Activated CD4-positive, alpha-beta T cell treated with anti-CD3 and anti-CD28 coated beads for 1 hour (primary cell): ENCODE measurements around the gene VAC14.

Source experiments
- DNase-seq: peaks from one replicate; pipeline ENCODE4 v3.0.0-alpha.2; 2020

Gene VAC14

DNA sequence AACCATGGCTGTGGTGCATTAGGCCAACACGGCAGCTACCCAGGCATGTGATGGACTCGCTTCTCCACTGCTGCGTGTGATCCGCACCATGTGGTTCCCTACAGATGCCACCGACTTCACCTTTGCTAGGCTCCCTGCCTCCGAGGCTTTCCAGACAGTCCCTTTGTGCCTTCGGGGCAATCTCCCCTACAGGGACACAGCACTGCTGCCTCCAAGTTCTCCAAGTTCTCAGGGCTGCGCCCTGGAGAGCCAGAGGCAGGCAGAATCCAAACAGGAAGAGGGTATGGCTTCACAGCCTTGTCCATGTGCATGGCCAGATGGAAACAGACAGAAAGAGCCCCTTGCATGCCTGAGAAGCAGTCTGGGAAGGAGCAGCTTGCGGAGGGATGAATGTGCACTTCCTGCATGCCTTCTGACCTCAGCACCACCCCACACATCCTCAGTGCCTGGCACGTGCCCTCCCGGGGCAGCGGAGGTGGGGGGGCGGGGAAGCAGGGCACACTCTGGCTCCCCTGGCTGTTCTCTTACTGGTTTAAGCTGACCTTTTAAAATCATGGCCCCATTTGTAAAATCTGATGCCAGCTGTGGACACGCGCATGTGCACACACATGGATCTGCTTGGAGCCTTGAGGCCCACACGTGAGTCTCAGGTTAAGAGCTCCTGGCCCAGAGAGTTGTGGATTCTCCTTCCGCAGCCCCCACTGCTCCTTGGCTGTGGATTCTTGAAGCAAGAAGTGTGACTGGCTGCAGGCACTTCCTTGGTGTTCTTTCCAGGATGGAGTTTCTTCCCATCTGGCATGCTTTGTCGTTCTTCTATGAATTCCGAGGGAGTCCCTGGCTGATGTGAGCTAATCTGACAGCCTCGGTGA lies 59.8 kb downstream of the VAC14 start:
- no peak for DNase-seq

- no peak for DNase-seq
These were observed 60.6 kb downstream of the VAC14 start for GRCh38 chr16:70740174-70740913.

GRCh38 chr16:70739389-70739788 lies 61.6 kb downstream of the VAC14 start:
- DNase-seq: no peak

DNA sequence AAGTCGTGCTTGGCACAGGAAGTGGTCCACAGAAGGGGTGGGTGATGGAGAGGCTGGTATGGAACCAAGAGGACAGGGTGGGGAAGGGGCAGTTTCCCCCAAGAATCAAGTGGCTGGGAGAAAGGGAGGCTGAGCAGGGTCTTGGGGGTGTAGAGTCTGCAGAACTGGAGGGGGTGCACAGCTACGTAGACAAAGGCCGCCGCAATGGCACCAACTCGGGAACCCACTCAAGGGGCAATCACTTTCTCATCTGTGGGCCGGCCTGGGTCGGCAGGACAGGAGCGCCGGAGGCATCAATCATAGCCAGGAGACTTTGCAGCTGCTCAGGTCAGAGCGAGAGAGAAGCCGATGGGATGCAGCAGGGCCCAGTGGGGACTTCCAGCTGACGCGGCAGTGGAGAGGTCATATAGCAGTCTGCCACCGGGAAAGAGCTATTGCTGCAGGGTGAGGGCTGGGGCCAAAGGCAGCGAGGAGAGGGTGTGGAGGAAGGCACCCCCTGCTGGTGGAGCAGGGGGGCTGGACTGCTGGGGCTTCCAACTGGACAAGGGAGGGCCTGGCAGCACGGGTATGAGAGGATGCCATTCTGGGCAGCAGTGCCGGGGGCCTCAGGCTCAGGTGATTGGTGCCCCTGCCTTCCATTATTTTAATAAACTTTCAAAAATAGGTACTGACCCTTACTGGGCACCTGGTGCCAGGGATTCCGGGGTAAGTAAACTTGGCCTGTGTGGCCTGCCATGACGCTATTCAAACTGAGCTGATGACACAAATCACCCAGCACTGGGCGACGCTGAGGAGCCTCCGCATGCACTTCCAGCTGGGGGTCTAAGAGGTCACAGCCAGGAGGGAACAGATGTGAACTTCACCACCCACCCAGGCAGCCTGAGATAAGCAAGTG lies 62.6 kb downstream of the VAC14 start:
- no peak for DNase-seq

GRCh38 chr16:70737377-70738082 lies 63.4 kb downstream of the VAC14 start:
- DNase-seq: peak; percentile 18

GRCh38 chr16:70736465-70737376 lies 64.2 kb downstream of the VAC14 start:
- no peak for DNase-seq

GRCh38 chr16:70735141-70735979 lies 65.6 kb downstream of the VAC14 start:
- DNase-seq: no peak

DNA sequence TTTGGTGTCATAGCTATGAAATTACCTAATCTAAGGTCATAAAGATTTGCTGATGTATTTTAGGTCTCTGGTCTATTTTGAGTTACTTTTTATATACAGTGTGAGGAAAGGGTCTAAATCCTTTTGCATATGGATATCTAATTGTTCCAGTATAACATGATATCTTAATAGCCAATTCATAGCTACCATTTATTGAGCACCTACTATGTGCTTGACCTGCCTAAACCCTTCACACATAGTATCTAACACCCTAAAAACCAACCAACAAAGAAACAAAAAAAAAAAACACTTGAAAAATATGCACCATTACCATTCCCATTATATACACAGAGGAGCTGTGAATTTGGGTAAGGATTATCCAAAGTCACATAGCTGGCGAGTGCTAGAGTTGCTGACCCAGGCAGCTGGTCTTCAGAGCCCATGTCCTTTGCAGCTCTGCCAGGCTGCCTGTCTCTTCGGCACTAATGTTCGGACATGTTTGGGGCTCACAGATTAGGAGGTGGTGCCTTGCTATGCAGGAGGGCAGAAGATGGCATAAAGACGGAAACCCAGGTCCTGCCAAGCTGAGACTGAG lies 66.3 kb downstream of the VAC14 start:
- DNase-seq: no peak

- no peak for DNase-seq
These were observed 70.0 kb downstream of the VAC14 start for GRCh38 chr16:70730944-70731343.

DNA sequence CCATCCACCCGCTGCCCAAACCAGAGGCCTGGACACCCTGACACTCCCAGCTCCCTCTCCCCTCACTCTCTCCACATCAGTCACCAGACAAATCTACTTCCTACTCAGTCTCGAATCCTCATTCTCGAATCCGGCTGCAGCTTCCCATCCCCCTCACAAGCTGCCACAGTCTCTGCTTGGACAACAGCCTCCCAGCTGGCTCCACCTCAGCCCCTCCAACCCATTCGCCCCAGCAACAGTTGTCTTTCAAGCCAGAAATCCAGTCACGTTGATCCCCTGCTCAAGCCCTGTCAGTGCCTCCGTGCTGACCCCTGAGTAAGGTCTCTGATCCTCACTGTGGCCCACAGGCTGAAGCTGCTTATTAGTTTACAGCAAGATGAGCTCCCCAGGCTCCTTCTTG lies 70.9 kb downstream of the VAC14 start:
- DNase-seq: no peak

DNA sequence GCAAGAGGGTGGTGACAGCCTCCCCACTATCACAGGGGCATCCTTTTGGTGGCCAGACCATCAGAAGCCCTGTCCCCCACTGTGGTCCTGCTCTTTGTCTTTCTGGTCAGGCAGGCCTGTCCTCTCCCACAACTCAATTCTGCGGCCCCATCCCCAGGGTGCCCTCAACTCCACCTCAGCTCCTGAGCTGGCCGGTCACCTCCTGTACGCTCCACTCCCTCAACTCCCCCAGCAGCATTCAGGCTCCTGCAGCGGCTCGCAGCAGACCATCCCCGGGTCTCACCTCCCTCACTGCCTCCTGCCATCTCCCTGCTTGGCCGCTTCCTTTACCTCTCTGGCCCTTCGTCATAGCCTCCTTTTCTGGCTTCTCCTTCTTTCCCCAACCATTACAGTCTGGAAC lies 71.7 kb downstream of the VAC14 start:
- no peak for DNase-seq

- no peak for DNase-seq
These were observed 72.8 kb downstream of the VAC14 start for GRCh38 chr16:70728150-70728549.

GRCh38 chr16:70726892-70727361 lies 74.0 kb downstream of the VAC14 start:
- DNase-seq: no peak

DNA sequence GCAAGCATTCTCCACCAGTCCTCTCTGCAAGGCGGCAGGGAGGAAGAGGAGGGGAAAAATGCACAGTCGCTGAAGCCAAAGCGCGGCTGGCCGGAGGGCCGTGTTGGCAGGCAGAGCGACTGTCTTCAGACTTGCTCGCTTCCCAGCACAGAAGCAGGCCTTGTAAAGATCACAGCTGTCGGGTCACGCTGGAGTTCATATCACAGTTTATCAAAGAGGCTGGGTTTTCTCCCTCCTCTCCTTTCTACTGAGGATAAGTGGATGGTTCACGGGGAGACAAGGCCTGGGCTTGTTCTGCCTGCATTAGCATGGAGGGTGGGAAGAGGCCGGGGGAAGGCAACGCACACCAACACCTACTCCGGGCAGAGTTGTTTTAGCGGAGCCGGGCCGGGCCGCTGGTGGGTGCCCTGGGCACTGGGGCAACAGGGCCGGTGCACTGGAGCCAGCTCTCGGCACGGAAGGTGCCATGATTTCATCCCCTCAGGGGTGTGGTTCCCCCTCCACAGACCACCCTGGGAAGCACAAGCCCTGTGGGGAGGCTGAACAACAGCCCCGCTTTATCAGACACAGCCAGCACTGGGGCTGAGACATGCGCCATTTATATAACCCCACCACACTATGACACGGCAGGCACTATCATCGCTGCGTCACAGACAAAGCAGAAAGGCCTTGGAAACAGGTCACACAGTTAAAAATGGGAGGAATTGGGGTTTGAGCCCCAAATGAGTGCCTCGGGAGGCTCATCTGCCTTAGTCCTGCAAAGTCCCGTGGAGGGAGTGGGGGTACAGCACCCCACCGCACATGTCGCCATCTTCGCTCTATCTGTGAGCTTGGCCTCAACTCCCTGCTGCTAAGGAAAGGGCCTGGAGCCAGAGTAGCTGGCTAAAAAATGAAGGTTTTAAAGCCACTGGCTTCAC lies 74.8 kb downstream of the VAC14 start:
- no peak for DNase-seq

GRCh38 chr16:70725024-70725911 lies 75.7 kb downstream of the VAC14 start:
- DNase-seq: no peak

- no peak for DNase-seq
These were observed 76.6 kb downstream of the VAC14 start for GRCh38 chr16:70724146-70725023.

GRCh38 chr16:70723740-70724145 lies 77.2 kb downstream of the VAC14 start:
- no peak for DNase-seq
